ENCODE measurements around the gene CCDC80.

DNA sequence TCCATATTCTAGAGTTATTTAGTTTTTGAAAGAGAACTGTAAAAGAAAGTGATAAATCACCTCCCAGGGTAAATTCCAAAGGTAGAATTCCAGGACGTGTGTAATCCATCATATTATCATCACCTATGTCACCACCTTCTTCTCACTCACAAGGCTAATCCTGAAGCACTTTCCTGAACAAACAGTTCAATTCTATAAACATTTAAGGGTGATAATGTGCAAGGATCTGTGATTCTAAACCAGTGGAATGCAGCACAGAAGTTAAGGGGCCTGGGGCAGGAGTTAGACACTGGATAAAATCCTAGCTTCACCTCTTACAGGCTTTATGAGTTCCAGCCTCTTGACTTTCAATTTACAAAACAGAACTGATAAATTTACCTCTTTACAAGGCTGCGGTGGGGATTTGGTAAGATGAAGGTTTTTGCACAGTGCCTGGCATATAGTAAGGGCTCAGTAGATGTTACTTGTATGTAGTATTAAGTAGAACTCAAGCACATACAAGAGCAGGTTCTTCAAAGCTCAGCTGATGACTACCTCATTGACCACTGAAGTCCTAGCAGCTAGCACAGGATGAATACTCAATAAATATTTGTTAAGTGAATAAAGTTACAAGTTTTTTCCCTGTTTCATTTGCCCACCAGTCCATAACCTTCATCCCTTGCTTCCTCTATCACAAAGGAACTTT is 47.3 kb upstream of the CCDC80 start:
- TF ChIP-seq, protein P1, sequence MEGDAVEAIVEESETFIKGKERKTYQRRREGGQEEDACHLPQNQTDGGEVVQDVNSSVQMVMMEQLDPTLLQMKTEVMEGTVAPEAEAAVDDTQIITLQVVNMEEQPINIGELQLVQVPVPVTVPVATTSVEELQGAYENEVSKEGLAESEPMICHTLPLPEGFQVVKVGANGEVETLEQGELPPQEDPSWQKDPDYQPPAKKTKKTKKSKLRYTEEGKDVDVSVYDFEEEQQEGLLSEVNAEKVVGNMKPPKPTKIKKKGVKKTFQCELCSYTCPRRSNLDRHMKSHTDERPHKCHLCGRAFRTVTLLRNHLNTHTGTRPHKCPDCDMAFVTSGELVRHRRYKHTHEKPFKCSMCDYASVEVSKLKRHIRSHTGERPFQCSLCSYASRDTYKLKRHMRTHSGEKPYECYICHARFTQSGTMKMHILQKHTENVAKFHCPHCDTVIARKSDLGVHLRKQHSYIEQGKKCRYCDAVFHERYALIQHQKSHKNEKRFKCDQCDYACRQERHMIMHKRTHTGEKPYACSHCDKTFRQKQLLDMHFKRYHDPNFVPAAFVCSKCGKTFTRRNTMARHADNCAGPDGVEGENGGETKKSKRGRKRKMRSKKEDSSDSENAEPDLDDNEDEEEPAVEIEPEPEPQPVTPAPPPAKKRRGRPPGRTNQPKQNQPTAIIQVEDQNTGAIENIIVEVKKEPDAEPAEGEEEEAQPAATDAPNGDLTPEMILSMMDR (IDR thresholded peaks at IDR 0.05): no peak
- TF ChIP-seq POLR2AphosphoS5 (IDR thresholded peaks at IDR 0.05) (no peak), EP300 (IDR thresholded peaks at IDR 0.05) (no peak)

All from suprapubic skin (tissue), 4 donors.